IMR-90 (cell line): ENCODE data around the gene DYSF. TPM values are rescaled to one million over a fixed set of nuclear protein-coding genes. Genes with fewer than 3 reads are reported as not detected.
A peak's percentile ranks its signal among the peaks of the same experiment; 100 is the strongest.

Experiments used
- ATAC-seq: fragments of 200-7000 bp; cut with Tn5 transposase; 2 replicates; pipeline ENCODE4 v1.9.1; 2020; ENCODE audit warnings: low read depth, mild to moderate bottlenecking, moderate library complexity
- BruUV-seq: library from RNA; stranded (reverse); fragments of 400-500 nt; replicated peaks from 2 replicates; lab custom pipeline; 2021; lab: Mats Ljungman, UMichigan
- CTCF ChIA-PET: fragments of 300-600 bp; formaldehyde crosslinking; extraction: SDS; loops from one replicate; lab custom pipeline; 2021; ENCODE audit warnings: antibody characterized with exemption; lab: Yijun Ruan, JAX
- POLR2A ChIA-PET: fragments of 300-600 bp; sonication (Branson Sonifier 250); formaldehyde crosslinking; loops from one replicate; lab custom pipeline; 2022; ENCODE audit warnings: antibody characterized with exemption; ENCODE audit not compliant: unreplicated experiment; lab: Charles Lee
- DNase-seq: peaks from one replicate; pipeline ENCODE4 v3.0.0; 2013
- H2AFZ ChIP-seq: replicated peaks from 2 replicates; pipeline ENCODE3; 2013; ENCODE audit warnings: low read length, mild to moderate bottlenecking; ENCODE audit not compliant: poor library complexity
- H2AK5ac ChIP-seq: 2 replicates; pipeline ENCODE4 v1.6.1; 2013; ENCODE audit warnings: low read depth, low read length, inconsistent platforms
- H2AK9ac ChIP-seq: replicated peaks from 2 replicates; pipeline ENCODE3; 2013; ENCODE audit warnings: mild to moderate bottlenecking, low read depth, low read length, moderate library complexity; ENCODE audit not compliant: poor library complexity
- H2BK120ac ChIP-seq: 2 replicates; pipeline ENCODE4 v1.6.1; 2013; ENCODE audit warnings: low read depth, low read length, inconsistent platforms
- H2BK15ac ChIP-seq: 3 replicates; pipeline ENCODE4 v1.6.1; 2013; ENCODE audit warnings: low read depth, low read length, inconsistent platforms
- H2BK20ac ChIP-seq: 2 replicates; pipeline ENCODE4 v1.6.1; 2013; ENCODE audit warnings: low read depth, mild to moderate bottlenecking, inconsistent platforms, low read length, moderate library complexity
- H2BK5ac ChIP-seq: 2 replicates; pipeline ENCODE4 v1.6.1; 2013; ENCODE audit warnings: mild to moderate bottlenecking, low read depth, low read length, inconsistent platforms; ENCODE audit not compliant: poor library complexity, severe bottlenecking
- H3K14ac ChIP-seq: replicated peaks from 2 replicates; pipeline ENCODE4 v1.6.1; 2013; ENCODE audit warnings: low read depth, low read length, inconsistent platforms
- H3K18ac ChIP-seq: 2 replicates; pipeline ENCODE4 v1.6.1; 2013; ENCODE audit warnings: low read depth, low read length, control low read depth
- H3K23ac ChIP-seq: 2 replicates; pipeline ENCODE4 v1.6.1; 2013; ENCODE audit warnings: low read depth, low read length, inconsistent platforms
- H3K27ac ChIP-seq: 2 replicates; pipeline ENCODE4 v1.5.1; 2013; ENCODE audit warnings: mild to moderate bottlenecking, control low read depth, low read length; ENCODE audit not compliant: insufficient read depth
- H3K27me3 ChIP-seq: 2 replicates; pipeline ENCODE4 v1.6.1; 2013; ENCODE audit warnings: low read length; ENCODE audit not compliant: control insufficient read depth, insufficient read depth
- H3K36me3 ChIP-seq: 2 replicates; pipeline ENCODE4 v1.6.1; 2013; ENCODE audit warnings: low read length, mixed read lengths; ENCODE audit not compliant: control insufficient read depth, insufficient read depth
- H3K4ac ChIP-seq: 2 replicates; pipeline ENCODE4 v1.6.1; 2013; ENCODE audit warnings: low read depth, low read length, inconsistent platforms
- H3K4me1 ChIP-seq: 2 replicates; pipeline ENCODE4 v1.6.1; 2013; ENCODE audit warnings: low read length, mixed read lengths; ENCODE audit not compliant: control insufficient read depth, insufficient read depth
- H3K4me2 ChIP-seq: 2 replicates; pipeline ENCODE4 v1.6.1; 2013; ENCODE audit warnings: low read depth, mild to moderate bottlenecking, control low read depth, low read length, moderate library complexity
- H3K4me3 ChIP-seq: 2 replicates; pipeline ENCODE4 v1.5.1; 2013; ENCODE audit warnings: low read depth, mild to moderate bottlenecking, control low read depth, low read length, moderate library complexity; ENCODE audit not compliant: insufficient read depth
- H3K56ac ChIP-seq: 2 replicates; pipeline ENCODE4 v1.6.1; 2013; ENCODE audit warnings: low read length, inconsistent platforms; ENCODE audit not compliant: insufficient read depth; ENCODE audit errors: extremely low read depth
- H3K79me1 ChIP-seq, 2 experiments: 2 replicates each; pipeline ENCODE4 v1.6.1; 2013; ENCODE audit warnings: low read length in 2 of 2, inconsistent platforms in 1 of 2, low read depth in 1 of 2
- H3K9ac ChIP-seq: 2 replicates; pipeline ENCODE4 v1.6.1; 2013; ENCODE audit warnings: low read depth, low read length, control low read depth
- H3K9me1 ChIP-seq: 2 replicates; pipeline ENCODE4 v1.6.1; 2013; ENCODE audit warnings: low read length, inconsistent platforms; ENCODE audit not compliant: insufficient read depth
- H3K9me3 ChIP-seq: 2 replicates; pipeline ENCODE4 v1.6.1; 2013; ENCODE audit warnings: low read length; ENCODE audit not compliant: control insufficient read depth, insufficient read depth
- H4K20me1 ChIP-seq: 2 replicates; pipeline ENCODE4 v1.6.1; 2013; ENCODE audit warnings: low read length, inconsistent platforms; ENCODE audit not compliant: insufficient read depth
- H4K5ac ChIP-seq: 2 replicates; pipeline ENCODE4 v1.6.1; 2013; ENCODE audit warnings: mild to moderate bottlenecking, low read depth, low read length, control low read depth
- H4K8ac ChIP-seq, 2 experiments: 2 replicates each; pipeline ENCODE4 v1.6.1; 2013; ENCODE audit warnings: low read depth in 2 of 2, low read length in 2 of 2, control low read depth in 1 of 2, inconsistent platforms in 1 of 2
- H4K91ac ChIP-seq: 2 replicates; pipeline ENCODE4 v1.6.1; 2013; ENCODE audit warnings: low read depth, low read length, inconsistent platforms; ENCODE audit not compliant: insufficient read depth
- BHLHE40 ChIP-seq: fragments of 150-350 bp; IDR thresholded peaks from 2 replicates; pipeline ENCODE4 v1.6.1; 2016; ENCODE audit warnings: mild to moderate bottlenecking, low read depth, low read length
- CEBPB ChIP-seq: IDR thresholded peaks from 2 replicates; pipeline ENCODE4 v1.6.1; 2012; ENCODE audit warnings: low read depth, low read length, improper control_type of control experiment
- CHD1 ChIP-seq: IDR thresholded peaks from 2 replicates; pipeline ENCODE4 v1.6.1; 2012; ENCODE audit warnings: low read depth, low read length, improper control_type of control experiment
- FOS ChIP-seq: fragments of 150-350 bp; IDR thresholded peaks from 2 replicates; pipeline ENCODE4 v1.6.1; 2016; ENCODE audit warnings: low read depth, low read length
- MAFK ChIP-seq: IDR thresholded peaks from 2 replicates; pipeline ENCODE4 v1.6.1; 2012; ENCODE audit warnings: low read depth, low read length, improper control_type of control experiment
- MAZ ChIP-seq: IDR thresholded peaks from 2 replicates; pipeline ENCODE4 v1.6.1; 2012; ENCODE audit warnings: low read depth, mild to moderate bottlenecking, low read length, improper control_type of control experiment, moderate library complexity, borderline replicate concordance
- MXI1 ChIP-seq: IDR thresholded peaks from 2 replicates; pipeline ENCODE4 v1.6.1; 2012; ENCODE audit warnings: low read depth, mild to moderate bottlenecking, low read length, moderate library complexity, borderline replicate concordance
- NFE2L2 ChIP-seq: fragments of 150-350 bp; IDR thresholded peaks from 2 replicates; pipeline ENCODE4 v1.6.1; 2016; ENCODE audit warnings: low read depth, mild to moderate bottlenecking, low read length
- RAD21 ChIP-seq: IDR thresholded peaks from 2 replicates; pipeline ENCODE4 v1.6.1; 2012; ENCODE audit warnings: low read length, improper control_type of control experiment
- SMC3 ChIP-seq: fragments of 150-350 bp; IDR thresholded peaks from 2 replicates; pipeline ENCODE4 v1.6.1; 2016; ENCODE audit warnings: low read depth, mild to moderate bottlenecking, antibody characterized with exemption, low read length, moderate library complexity
- WGBS, 2 experiments: methylation state at CpG; one replicate each; pipeline versions ENCODE4 v1.1.5 to v1.1.7; 2013; ENCODE audit warnings: missing lambda C conversion rate in 2 of 2; ENCODE audit not compliant: insufficient read length in 1 of 2; ENCODE audit errors: extremely low coverage in 2 of 2; 5-methylcytosine and 5-hydroxymethylcytosine counted together
- dilution Hi-C: fragments of 300-500 bp; cut with HindIII; formaldehyde crosslinking; loops from one replicate; pipeline ENCODE4 v1.14.3; 2018; ENCODE audit warnings: low sequenced_read_pairs; ENCODE audit not compliant: unreplicated experiment
- in situ Hi-C: fragments of 300-500 bp; cut with MboI; formaldehyde crosslinking; loops from 3 replicates; pipeline ENCODE4 v1.14.3; 2019; ENCODE audit warnings: low sequenced_read_pairs, inconsistent platforms, mixed read lengths
- intact Hi-C: fragments of 100-400 bp; cut with micrococcal nuclease; formaldehyde crosslinking; loops from 2 replicates; pipeline ENCODE4 v1.10.0; 2022
- polyA plus RNA-seq, 3 experiments: library from polyadenylated mRNA; depleted of rRNA; stranded (reverse); fragments of >200 nt; gene quantifications; 2 replicates each; pipeline ENCODE4 v1.2.3, GENCODE V29; 2012; ENCODE audit warnings: low replicate concordance in 1 of 3
- total RNA-seq: library from RNA; depleted of rRNA; stranded (reverse); fragments of >200 nt; gene quantifications from 2 replicates; pipeline ENCODE4 v1.2.3, GENCODE V29; 2012
- TF ChIP-seq, protein P1 (sequence below): conservative IDR thresholded peaks from 2 replicates; pipeline ENCODE4 v1.5.1; 2012; ENCODE audit warnings: mild to moderate bottlenecking, low read depth, low read length, improper control_type of control experiment
- TF ChIP-seq, protein P2 (sequence below): fragments of 150-350 bp; IDR thresholded peaks from 2 replicates; pipeline ENCODE4 v1.6.1; 2017; ENCODE audit warnings: mild to moderate bottlenecking, antibody characterized with exemption, low read length, low read depth
- TF ChIP-seq, protein P3 (sequence below): fragments of 150-350 bp; IDR thresholded peaks from 2 replicates; pipeline ENCODE4 v1.6.1; 2016; ENCODE audit warnings: low read depth, mild to moderate bottlenecking, low read length, moderate library complexity, borderline replicate concordance

DYSF gene
- total and polyA plus RNA-seq, 2 of the 4 experiments (the other 2 are of a cell fraction) = 0.09 to 0.18 TPM

DNA sequence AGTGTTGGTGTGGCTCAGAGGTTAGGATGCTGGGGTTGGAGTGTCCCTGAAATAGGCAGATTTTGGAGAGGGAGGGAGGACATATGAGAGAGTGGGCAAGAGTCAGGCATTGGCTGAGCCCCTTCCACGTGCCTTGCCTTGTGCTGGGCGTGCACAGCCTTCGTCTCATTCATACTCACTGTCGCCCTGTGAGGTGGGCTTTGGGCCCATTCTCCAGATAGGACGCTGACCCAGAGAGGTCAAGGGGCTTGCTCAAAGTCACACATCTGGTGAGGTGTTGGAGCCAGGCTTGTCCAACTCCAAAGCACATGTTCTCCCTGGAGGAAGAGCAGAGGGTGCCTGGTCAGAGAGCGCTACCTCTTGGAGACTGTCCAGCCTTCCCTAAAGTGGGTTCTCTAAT, 166.8 kb downstream of the DYSF start:
- TF ChIP-seq CEBPB (no peak), BHLHE40 (no peak), MXI1 (no peak), MAZ (no peak), FOS (no peak), SMC3 (no peak), CHD1 (no peak), RAD21 (no peak), MAFK (no peak), NFE2L2 (no peak)
- TF ChIP-seq, protein P1, sequence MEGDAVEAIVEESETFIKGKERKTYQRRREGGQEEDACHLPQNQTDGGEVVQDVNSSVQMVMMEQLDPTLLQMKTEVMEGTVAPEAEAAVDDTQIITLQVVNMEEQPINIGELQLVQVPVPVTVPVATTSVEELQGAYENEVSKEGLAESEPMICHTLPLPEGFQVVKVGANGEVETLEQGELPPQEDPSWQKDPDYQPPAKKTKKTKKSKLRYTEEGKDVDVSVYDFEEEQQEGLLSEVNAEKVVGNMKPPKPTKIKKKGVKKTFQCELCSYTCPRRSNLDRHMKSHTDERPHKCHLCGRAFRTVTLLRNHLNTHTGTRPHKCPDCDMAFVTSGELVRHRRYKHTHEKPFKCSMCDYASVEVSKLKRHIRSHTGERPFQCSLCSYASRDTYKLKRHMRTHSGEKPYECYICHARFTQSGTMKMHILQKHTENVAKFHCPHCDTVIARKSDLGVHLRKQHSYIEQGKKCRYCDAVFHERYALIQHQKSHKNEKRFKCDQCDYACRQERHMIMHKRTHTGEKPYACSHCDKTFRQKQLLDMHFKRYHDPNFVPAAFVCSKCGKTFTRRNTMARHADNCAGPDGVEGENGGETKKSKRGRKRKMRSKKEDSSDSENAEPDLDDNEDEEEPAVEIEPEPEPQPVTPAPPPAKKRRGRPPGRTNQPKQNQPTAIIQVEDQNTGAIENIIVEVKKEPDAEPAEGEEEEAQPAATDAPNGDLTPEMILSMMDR = no peak
- TF ChIP-seq, protein P2, sequence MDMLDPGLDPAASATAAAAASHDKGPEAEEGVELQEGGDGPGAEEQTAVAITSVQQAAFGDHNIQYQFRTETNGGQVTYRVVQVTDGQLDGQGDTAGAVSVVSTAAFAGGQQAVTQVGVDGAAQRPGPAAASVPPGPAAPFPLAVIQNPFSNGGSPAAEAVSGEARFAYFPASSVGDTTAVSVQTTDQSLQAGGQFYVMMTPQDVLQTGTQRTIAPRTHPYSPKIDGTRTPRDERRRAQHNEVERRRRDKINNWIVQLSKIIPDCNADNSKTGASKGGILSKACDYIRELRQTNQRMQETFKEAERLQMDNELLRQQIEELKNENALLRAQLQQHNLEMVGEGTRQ = no peak
- TF ChIP-seq, protein P3, sequence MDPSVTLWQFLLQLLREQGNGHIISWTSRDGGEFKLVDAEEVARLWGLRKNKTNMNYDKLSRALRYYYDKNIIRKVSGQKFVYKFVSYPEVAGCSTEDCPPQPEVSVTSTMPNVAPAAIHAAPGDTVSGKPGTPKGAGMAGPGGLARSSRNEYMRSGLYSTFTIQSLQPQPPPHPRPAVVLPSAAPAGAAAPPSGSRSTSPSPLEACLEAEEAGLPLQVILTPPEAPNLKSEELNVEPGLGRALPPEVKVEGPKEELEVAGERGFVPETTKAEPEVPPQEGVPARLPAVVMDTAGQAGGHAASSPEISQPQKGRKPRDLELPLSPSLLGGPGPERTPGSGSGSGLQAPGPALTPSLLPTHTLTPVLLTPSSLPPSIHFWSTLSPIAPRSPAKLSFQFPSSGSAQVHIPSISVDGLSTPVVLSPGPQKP = no peak
- Histone ChIP-seq H2AK5ac (no peak overlapping the region), H3K4me1 (no peaks in the 10 kb centered on the region), H3K36me3 (no peaks in the 10 kb centered on the region), H3K4ac (no peak overlapping the region), H4K20me1 (no peaks in the 10 kb centered on the region), H3K9me1 (no peaks in the 10 kb centered on the region; the same call in 1 of the 2 replicates), H4K5ac (no peak overlapping the region), H3K23ac (no peak overlapping the region), H2BK20ac (no peak overlapping the region), H3K27me3 (peaks cover 15% of the 10 kb centered on the region), H3K9me3 (no peaks in the 10 kb centered on the region), H3K4me2 (no peak overlapping the region), H3K4me3 (no peak overlapping the region), H3K27ac (no peak overlapping the region), H2BK120ac (no peak overlapping the region), H2BK5ac (no peak overlapping the region), H3K56ac (no peak overlapping the region), H3K14ac (no peak overlapping the region), H3K9ac (no peak overlapping the region), H4K91ac (no peak overlapping the region), H2BK15ac (no peak overlapping the region), H3K18ac (no peak overlapping the region), H4K8ac (no peak overlapping the region), H3K79me1 (no peaks in the 10 kb centered on the region), H2AFZ (peak overlapping the region; percentile 33), H2AK9ac (no peak overlapping the region)
- dilution Hi-C loops (no loop called here), in situ Hi-C loops (no loop called here), intact Hi-C loops (no loop called here)
- ATAC-seq (no peak), DNase-seq (no peak)
- POLR2A ChIA-PET = interaction anchor here (0.7 kb wide), 1 partner anchor 223 kb away, joined by 9 read pairs; no protein-coding TSS in a partner anchor
- CTCF ChIA-PET = no interaction called here
- 70% methylated on average over 2 of the region's 6 CpGs; no CpG with 5 or more reads in 1 of the 2 experiments for WGBS, 2 experiments
- no TSS peak for BruUV-seq
